ENCODE results near the gene CXCR6. TPM values are rescaled to one million over a fixed set of nuclear protein-coding genes. Genes with fewer than 3 reads are reported as not detected.

CXCR6 gene
- polyA plus RNA-seq, 1 donor from 2014 or later, result not detected

- Histone ChIP-seq H3K9me2 (ENCODE audit: insufficient read depth, low read length) (no peaks in the 10 kb centered on the region), H3F3A (ENCODE audit: insufficient read depth, low read length, poor library complexity, severe bottlenecking) (no peaks in the 10 kb centered on the region), H3K27ac (ENCODE audit: low read length) (no peak overlapping the region), H3K9ac (ENCODE audit: low read length) (no peak overlapping the region), H4K20me1 (ENCODE audit: insufficient read depth) (no peaks in the 10 kb centered on the region), H3K4me3 (ENCODE audit: low read length) (no peak overlapping the region), H3K79me2 (replicated peaks; ENCODE audit: insufficient read depth, low read length) (no peaks in the 10 kb centered on the region), H2AFZ (ENCODE audit: low read depth, low read length) (no peak overlapping the region), H3K9me3 (ENCODE audit: low read length) (no peaks in the 10 kb centered on the region), H3K36me3 (ENCODE audit: insufficient read depth, low read length) (no peaks in the 10 kb centered on the region), H3K4me2 (ENCODE audit: low read length) (no peak overlapping the region), H3K27me3 (ENCODE audit: insufficient read depth, low read depth, low read length) (no peaks in the 10 kb centered on the region)
- TF ChIP-seq MXI1 (conservative IDR thresholded peaks at IDR 0.05; ENCODE audit: poor library complexity, severe bottlenecking) (no peak), POLR2AphosphoS5 (IDR thresholded peaks at IDR 0.05) (no peak), CTCF (IDR thresholded peaks at IDR 0.05; ENCODE audit: poor library complexity, severe bottlenecking) (no peak), RAD21 (conservative IDR thresholded peaks at IDR 0.05) (no peak), REST (IDR thresholded peaks at IDR 0.05; ENCODE audit: borderline replicate concordance) (no peak), SMC3 (conservative IDR thresholded peaks at IDR 0.05; ENCODE audit: poor library complexity) (no peak), EP300 (conservative IDR thresholded peaks at IDR 0.05; ENCODE audit: poor library complexity, severe bottlenecking) (no peak), TAF1 (IDR thresholded peaks at IDR 0.05; ENCODE audit: low read depth) (no peak), EZH2 (IDR thresholded peaks at IDR 0.05; ENCODE audit: borderline replicate concordance, insufficient read depth, low read length, poor library complexity, severe bottlenecking) (no peak)
Observed at GRCh38 chr3:45972534-45973402, 29.5 kb downstream of the CXCR6 start.

- Histone ChIP-seq H3K4me3 (ENCODE audit: low read length) (no peak overlapping the region), H4K20me1 (ENCODE audit: insufficient read depth) (no peaks in the 10 kb centered on the region), H3K9ac (ENCODE audit: low read length) (no peak overlapping the region), H3K9me2 (ENCODE audit: insufficient read depth, low read length) (no peaks in the 10 kb centered on the region), H3F3A (ENCODE audit: insufficient read depth, low read length, poor library complexity, severe bottlenecking) (no peaks in the 10 kb centered on the region), H2AFZ (ENCODE audit: low read depth, low read length) (no peak overlapping the region), H3K36me3 (ENCODE audit: insufficient read depth, low read length) (no peaks in the 10 kb centered on the region), H3K27me3 (ENCODE audit: insufficient read depth, low read depth, low read length) (no peaks in the 10 kb centered on the region), H3K4me2 (ENCODE audit: low read length) (no peak overlapping the region), H3K9me3 (ENCODE audit: low read length) (no peaks in the 10 kb centered on the region), H3K27ac (ENCODE audit: low read length) (no peak overlapping the region), H3K79me2 (replicated peaks; ENCODE audit: insufficient read depth, low read length) (no peaks in the 10 kb centered on the region)
- TF ChIP-seq POLR2AphosphoS5 (IDR thresholded peaks at IDR 0.05) (no peak), REST (IDR thresholded peaks at IDR 0.05; ENCODE audit: borderline replicate concordance) (no peak), SMC3 (conservative IDR thresholded peaks at IDR 0.05; ENCODE audit: poor library complexity) (no peak), EZH2 (IDR thresholded peaks at IDR 0.05; ENCODE audit: borderline replicate concordance, insufficient read depth, low read length, poor library complexity, severe bottlenecking) (no peak), TAF1 (IDR thresholded peaks at IDR 0.05; ENCODE audit: low read depth) (no peak), RAD21 (conservative IDR thresholded peaks at IDR 0.05) (no peak), EP300 (conservative IDR thresholded peaks at IDR 0.05; ENCODE audit: poor library complexity, severe bottlenecking) (no peak), MXI1 (conservative IDR thresholded peaks at IDR 0.05; ENCODE audit: poor library complexity, severe bottlenecking) (no peak), CTCF (IDR thresholded peaks at IDR 0.05; ENCODE audit: poor library complexity, severe bottlenecking) (no peak)
Observed at GRCh38 chr3:45974686-45975085, 31.4 kb downstream of the CXCR6 start.

Data from neural cell (in vitro differentiated cells).